ENCODE results near the gene SLC47A2.

DNA sequence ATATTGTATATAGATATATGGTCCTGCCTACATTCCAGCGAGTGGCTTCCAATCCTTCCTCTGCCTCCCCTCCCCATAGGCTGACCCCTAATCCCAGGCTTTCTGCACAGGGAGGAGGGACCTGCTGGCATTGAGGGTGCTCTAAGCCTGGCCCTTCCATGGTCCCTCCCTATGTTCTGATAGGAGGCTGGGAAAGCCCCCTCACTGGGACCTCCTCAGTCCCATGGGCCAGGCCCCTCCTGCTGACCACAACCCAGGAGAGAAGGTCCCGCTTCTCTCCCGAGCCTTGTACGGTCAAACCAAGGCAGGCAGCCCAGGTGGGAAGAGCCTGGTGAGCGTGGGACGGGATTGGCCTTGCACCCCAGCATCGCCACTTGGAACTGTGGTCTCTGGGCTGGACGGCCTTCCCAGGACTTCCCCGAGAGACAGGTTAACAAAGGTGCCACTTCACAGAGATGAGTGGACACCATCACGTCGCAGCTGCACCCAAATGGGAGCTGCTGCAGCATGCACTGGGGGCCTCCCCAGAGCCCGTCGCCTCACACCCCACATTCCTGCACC lies 30.9 kb upstream of the SLC47A2 start:
- TF ChIP-seq GATA2 (IDR thresholded peaks at IDR 0.05; ENCODE audit: low read depth, low read length) (no peak), GATA3 (IDR thresholded peaks at IDR 0.05; ENCODE audit: low read depth, low read length) (no peak)
